H4 (cell line): ENCODE data around the gene HEATR5A. TPM values are rescaled to one million over a fixed set of nuclear protein-coding genes. Genes with fewer than 3 reads are reported as not detected.
"Not testable (repeated sequence)": the region's sequence is repeated elsewhere in the genome, so short reads cannot be mapped to it uniquely, and the experiment has no call there.

Experiments
- DNase-seq: peaks from one replicate; pipeline ENCODE4 v3.0.0-alpha.2; 2015; ENCODE audit warnings: low spot score
- total RNA-seq: library from RNA; depleted of rRNA; stranded (reverse); fragments of >200 nt; shearing (Covaris generic); gene quantifications from 2 replicates; pipeline ENCODE4 v1.2.3, GENCODE V29; 2014

The HEATR5A gene
- total RNA-seq, 1 experiment from 2014 or later: 20.1 TPM

- not testable (repeated sequence) for DNase-seq
Observed at GRCh38 chr14:31329876-31330521, 90.4 kb downstream of the HEATR5A start.

DNA sequence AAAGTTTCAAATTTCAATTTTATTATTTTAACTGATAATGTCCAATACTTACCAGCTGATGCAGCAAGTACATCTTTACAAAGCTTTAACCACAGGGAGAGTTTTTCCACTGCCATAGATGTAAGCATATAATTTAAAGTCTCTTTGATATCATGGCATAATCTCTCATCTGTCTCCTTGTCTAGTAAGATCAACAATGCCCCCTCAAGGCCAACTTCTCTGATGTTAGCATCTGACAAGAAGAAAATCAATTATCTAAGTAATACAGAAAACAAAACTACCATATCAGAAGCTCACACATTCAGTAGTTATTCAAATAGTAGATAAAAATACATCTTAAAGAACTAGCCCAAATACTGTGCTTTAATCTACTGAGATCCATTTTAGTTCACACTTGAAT is 94.2 kb downstream of the HEATR5A start:
- DNase-seq: no peak

DNA sequence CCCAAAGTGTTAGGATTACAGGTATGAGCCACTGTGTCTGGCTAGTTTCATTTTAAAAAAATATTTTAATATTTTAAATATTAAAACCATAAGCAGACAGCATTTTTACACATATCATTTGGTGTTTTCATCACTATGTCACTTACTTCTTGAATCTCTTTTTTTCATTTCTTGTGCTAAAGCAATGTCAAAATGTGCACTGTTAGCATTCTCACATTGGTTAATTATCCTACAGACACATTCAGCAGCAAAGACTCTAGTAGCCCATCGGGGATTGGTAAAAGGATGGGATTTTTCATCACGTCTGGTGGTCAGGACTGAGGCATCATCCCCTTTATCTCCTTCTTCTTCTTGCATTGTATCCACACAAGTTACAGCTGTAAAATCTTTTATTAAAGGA is 96.9 kb downstream of the HEATR5A start:
- DNase-seq: no peak

GRCh38 chr14:31320922-31321766 is 99.2 kb downstream of the HEATR5A start:
- DNase-seq: no peak

DNA sequence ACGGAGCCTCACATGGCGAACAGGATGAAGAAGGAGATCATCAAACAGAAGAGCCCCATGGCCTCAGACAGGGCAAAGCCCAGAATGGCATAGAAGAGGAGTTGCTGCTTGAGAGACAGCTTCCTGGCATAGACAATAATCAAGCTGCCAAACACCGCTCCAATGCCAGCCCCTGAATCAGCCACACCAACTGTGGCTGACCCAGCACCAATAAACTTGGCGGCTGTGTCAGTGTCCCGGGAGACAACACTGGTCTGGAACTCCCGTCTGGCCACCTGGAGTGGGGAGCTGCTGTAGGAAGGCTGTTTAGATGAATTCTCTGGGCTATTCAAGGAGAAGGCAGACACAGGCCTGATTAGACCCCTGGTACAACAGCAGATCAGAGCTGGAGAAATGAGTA is 100.1 kb downstream of the HEATR5A start:
- DNase-seq: no peak

DNA sequence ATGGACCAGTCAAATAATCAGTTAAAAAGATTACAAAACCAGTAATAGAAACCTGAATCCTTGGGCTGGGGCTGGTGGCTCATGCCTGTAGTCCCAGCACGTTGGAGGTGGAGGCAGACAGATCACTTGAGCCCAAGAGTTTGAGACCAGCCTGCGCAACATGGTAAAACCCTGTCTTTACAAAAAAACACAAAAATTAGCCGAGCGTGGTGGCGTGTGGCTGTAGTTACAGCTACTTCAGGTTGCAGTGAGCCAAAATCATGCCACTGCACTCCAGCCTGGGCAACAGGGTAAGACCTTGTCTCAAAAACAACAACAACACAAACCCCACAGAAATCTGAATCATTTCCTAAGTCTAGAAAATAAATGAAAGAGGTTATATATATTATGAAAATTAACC is 100.6 kb downstream of the HEATR5A start:
- DNase-seq: no peak

DNA sequence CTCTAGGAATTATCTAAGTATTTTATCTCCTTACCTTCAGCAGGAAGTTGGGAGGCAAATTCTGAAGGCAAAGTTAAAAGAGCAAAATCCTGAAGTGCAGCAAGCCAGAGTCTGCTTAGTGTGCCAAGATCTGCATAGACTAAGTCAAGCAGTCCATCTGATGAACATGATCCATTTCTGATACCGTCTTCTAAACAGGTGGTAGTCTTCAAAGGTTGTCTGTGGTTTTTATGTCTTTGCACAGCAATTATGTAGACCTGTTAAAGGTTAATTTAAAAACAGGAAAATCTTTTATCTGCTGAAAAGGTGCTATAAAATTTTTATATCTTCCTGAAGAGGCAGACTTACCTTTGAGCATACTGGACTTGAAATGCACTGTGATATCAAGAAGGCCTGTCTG is 107.4 kb downstream of the HEATR5A start:
- DNase-seq: no peak

- not testable (repeated sequence) for DNase-seq
Observed at GRCh38 chr14:31312370-31312769, 108.0 kb downstream of the HEATR5A start.

GRCh38 chr14:31307618-31308017 is 112.7 kb downstream of the HEATR5A start:
- no peak for DNase-seq

- DNase-seq: no peak
Observed at GRCh38 chr14:31307198-31307597, 113.2 kb downstream of the HEATR5A start.

GRCh38 chr14:31303654-31304053 is 116.7 kb downstream of the HEATR5A start:
- DNase-seq: no peak

DNA sequence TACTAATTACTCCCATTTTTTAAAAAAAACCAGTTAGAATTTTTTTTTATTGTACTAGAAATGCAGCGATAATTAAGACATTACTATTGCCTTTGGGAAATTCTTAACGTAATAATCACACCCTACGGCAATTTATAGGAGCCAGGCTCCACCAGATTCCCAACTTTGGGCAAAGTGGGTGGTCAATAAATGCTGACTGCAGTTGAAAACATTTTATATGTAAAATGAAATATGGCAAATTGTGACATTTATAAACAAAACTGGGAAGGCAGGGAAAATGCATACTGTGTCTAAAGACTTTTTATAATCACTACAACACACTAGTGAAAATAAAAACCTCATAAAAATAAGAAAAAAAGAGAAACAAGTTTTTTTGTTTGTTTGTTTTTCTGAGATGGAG is 119.5 kb downstream of the HEATR5A start:
- no peak for DNase-seq

- DNase-seq: no peak
Observed at GRCh38 chr14:31300296-31300695, 120.1 kb downstream of the HEATR5A start.

GRCh38 chr14:31297701-31298344 is 122.5 kb downstream of the HEATR5A start:
- no peak for DNase-seq

DNA sequence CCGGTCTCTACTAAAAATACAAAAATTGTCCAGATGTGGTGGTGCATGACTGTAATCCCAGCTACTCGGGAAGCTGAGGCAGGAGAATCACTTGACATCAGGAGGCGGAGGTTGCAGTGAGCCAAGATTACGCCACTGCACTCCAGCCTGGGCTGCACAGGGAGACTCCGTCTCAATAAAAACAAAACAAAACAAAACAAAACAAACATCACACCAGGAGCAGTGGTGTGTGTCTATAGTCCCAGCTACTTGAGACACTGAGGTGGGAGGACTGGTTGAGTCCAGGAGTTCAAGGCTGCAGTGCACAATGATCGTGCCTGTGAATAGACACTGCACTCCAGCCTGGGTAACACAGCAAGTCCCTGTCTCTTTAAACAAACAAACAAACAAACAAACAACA is 123.2 kb downstream of the HEATR5A start:
- DNase-seq: no peak

- DNase-seq: no peak
Observed at GRCh38 chr14:31294746-31295405, 125.5 kb downstream of the HEATR5A start.

GRCh38 chr14:31292937-31293616 is 127.3 kb downstream of the HEATR5A start:
- no peak for DNase-seq

- no peak for DNase-seq
Observed at GRCh38 chr14:31291210-31291609, 129.1 kb downstream of the HEATR5A start.

- DNase-seq: no peak
Observed at GRCh38 chr14:31287294-31287972, 132.9 kb downstream of the HEATR5A start.

GRCh38 chr14:31286456-31287293 is 133.7 kb downstream of the HEATR5A start:
- no peak for DNase-seq
